K562 (cell line): ENCODE results near the gene TMEM234. TPM values are rescaled to one million over a fixed set of nuclear protein-coding genes. Genes with fewer than 3 reads are reported as not detected.

Source experiments
- CBFA2T3 ChIP-seq: fragments of 450-650 bp; IDR thresholded peaks from 2 replicates; pipeline ENCODE4 v1.6.1; 2017
- CBX1 ChIP-seq: sonication (generic); IDR thresholded peaks from 2 replicates; pipeline ENCODE4 v1.6.1; 2016; ENCODE audit warnings: antibody characterized with exemption, low read depth, mild to moderate bottlenecking
- CBX3 ChIP-seq, 2 experiments: IDR thresholded peaks; 1 replicate in 1 of 2; 2 replicates in 1 of 2; pipeline ENCODE4 v1.6.1; 2012; ENCODE audit warnings: inconsistent platforms in 2 of 2, low read length in 2 of 2, borderline replicate concordance in 1 of 2, control low read depth in 1 of 2
- CXXC5 ChIP-seq: fragments of 250-450 bp; sonication (Bioruptor Pico); IDR thresholded peaks from 2 replicates; pipeline ENCODE4 v1.8.0; 2022; ENCODE audit warnings: inconsistent platforms, mild to moderate bottlenecking, moderate library complexity
- DPF2 ChIP-seq: fragments of 450-650 bp; IDR thresholded peaks from 2 replicates; pipeline ENCODE4 v1.6.1; 2016
- FOS ChIP-seq: IDR thresholded peaks from 3 replicates; pipeline ENCODE4 v1.6.1; 2011; ENCODE audit not compliant: insufficient read length; ENCODE audit errors: extremely low read depth
- FOSL1 ChIP-seq: fragments of 200-800 bp; sonication (Bioruptor generic); conservative IDR thresholded peaks from 2 replicates; pipeline ENCODE4 v1.6.1; 2016; ENCODE audit warnings: missing genetic modification characterization, missing compliant biosample characterization
- HMG20B ChIP-seq: fragments of 250-450 bp; sonication (Bioruptor Pico); IDR thresholded peaks from 2 replicates; pipeline ENCODE4 v1.5.0; 2021; ENCODE audit warnings: mild to moderate bottlenecking
- JUN ChIP-seq, 2 experiments: sonication (generic) in 1 of 2; formaldehyde crosslinking in 1 of 2; IDR thresholded peaks; 2 replicates each; pipeline versions ENCODE4 v1.6.1 to v1.8.0; 2012 to 2022; ENCODE audit warnings: borderline replicate concordance in 2 of 2, mild to moderate bottlenecking in 2 of 2, improper control_type of control experiment in 1 of 2, low read depth in 1 of 2, low read length in 1 of 2, missing genetic modification reagents in 1 of 2
- L3MBTL2 ChIP-seq: fragments of 450-650 bp; IDR thresholded peaks from 2 replicates; pipeline ENCODE4 v1.6.1; 2016; ENCODE audit warnings: mild to moderate bottlenecking, moderate library complexity
- POLR2G ChIP-seq: fragments of 200-400 bp; formaldehyde crosslinking; IDR thresholded peaks from 2 replicates; pipeline ENCODE4 v1.6.1; 2017; ENCODE audit warnings: low read depth, mild to moderate bottlenecking, antibody characterized with exemption, low read length, moderate library complexity
- PRMT5 ChIP-seq: sonication (generic); formaldehyde crosslinking; IDR thresholded peaks from 2 replicates; pipeline ENCODE4 v1.5.0; 2020; ENCODE audit warnings: missing genetic modification reagents
- RBFOX2 ChIP-seq: fragments of 200-400 bp; formaldehyde crosslinking; IDR thresholded peaks from 2 replicates; pipeline ENCODE4 v1.6.1; 2017; ENCODE audit warnings: low read depth, mild to moderate bottlenecking, low read length, moderate library complexity
- SMARCE1 ChIP-seq: fragments of 450-650 bp; IDR thresholded peaks from 2 replicates; pipeline ENCODE4 v1.7.1; 2016; ENCODE audit warnings: mild to moderate bottlenecking
- TGIF2 ChIP-seq: sonication (generic); formaldehyde crosslinking; IDR thresholded peaks from 2 replicates; pipeline ENCODE4 v1.8.1; 2022; ENCODE audit warnings: mild to moderate bottlenecking, missing genetic modification reagents, moderate library complexity
- XRCC4 ChIP-seq: IDR thresholded peaks from one replicate; pipeline ENCODE4 v1.6.1; 2011; ENCODE audit not compliant: insufficient read depth, insufficient read length; ENCODE audit errors: extremely low read depth
- ZNF224 ChIP-seq: sonication (generic); formaldehyde crosslinking; IDR thresholded peaks from 2 replicates; pipeline ENCODE4 v1.8.0; 2022; ENCODE audit warnings: mild to moderate bottlenecking, missing genetic modification reagents
- ZNF507 ChIP-seq: conservative IDR thresholded peaks from 2 replicates; pipeline ENCODE4 v1.6.1; 2017; ENCODE audit warnings: missing genetic modification characterization, missing compliant biosample characterization
- ZNF830 ChIP-seq: fragments of 250-450 bp; sonication (Bioruptor Pico); IDR thresholded peaks from 2 replicates; pipeline ENCODE4 v1.5.0; 2021; ENCODE audit warnings: mild to moderate bottlenecking
- polyA plus RNA-seq, 8 experiments: library from polyadenylated mRNA; depleted of rRNA in 4 of 8; stranded (reverse) in 5 of 8; unstranded in 3 of 8; fragments of >200 nt; fragmentation: Nextera tagmentation in 2 of 8; fragmentation: Illumina TruSeq in 1 of 8; extraction: Ambion mirVana in 2 of 8; extraction: Trizol in 1 of 8; gene quantifications; 2 replicates each; pipeline versions ENCODE4 v1.2.1 to v1.2.3, GENCODE V29; 2011 to 2014; ENCODE audit warnings: inconsistent platforms in 1 of 8, missing spikeins in 1 of 8
- total RNA-seq, 7 experiments: library from RNA; depleted of rRNA in 6 of 7; stranded (reverse); fragments of >200 nt in 6 of 7; fragmentation: Illumina TruSeq in 2 of 7; extraction: Trizol in 2 of 7; gene quantifications; 2 replicates each; pipeline versions ENCODE4 v1.2.1 to v1.2.3, GENCODE V29; 2011 to 2021; ENCODE audit warnings: low replicate concordance in 1 of 7
- TF ChIP-seq, protein P1 (sequence below): IDR thresholded peaks from 3 replicates; pipeline ENCODE4 v1.6.1; 2011; ENCODE audit warnings: borderline replicate concordance, mild to moderate bottlenecking; ENCODE audit not compliant: insufficient read length, insufficient read depth
- TF ChIP-seq, protein P2 (sequence below): sonication (generic); formaldehyde crosslinking; IDR thresholded peaks from 2 replicates; pipeline ENCODE4 v1.9.0; 2022; ENCODE audit warnings: mild to moderate bottlenecking, missing genetic modification reagents
- TF ChIP-seq, protein P3 (sequence below): fragments of 250-450 bp; sonication (Bioruptor Pico); IDR thresholded peaks from 2 replicates; pipeline ENCODE4 v1.4.0; 2020; ENCODE audit warnings: mild to moderate bottlenecking, moderate library complexity

TMEM234 gene
- total and polyA plus RNA-seq, 9 of the 15 experiments (the other 6 are each of a cell fraction or from before 2014, with no cell fraction given), result 5.0 to 12.9 (median 7.6) TPM

DNA sequence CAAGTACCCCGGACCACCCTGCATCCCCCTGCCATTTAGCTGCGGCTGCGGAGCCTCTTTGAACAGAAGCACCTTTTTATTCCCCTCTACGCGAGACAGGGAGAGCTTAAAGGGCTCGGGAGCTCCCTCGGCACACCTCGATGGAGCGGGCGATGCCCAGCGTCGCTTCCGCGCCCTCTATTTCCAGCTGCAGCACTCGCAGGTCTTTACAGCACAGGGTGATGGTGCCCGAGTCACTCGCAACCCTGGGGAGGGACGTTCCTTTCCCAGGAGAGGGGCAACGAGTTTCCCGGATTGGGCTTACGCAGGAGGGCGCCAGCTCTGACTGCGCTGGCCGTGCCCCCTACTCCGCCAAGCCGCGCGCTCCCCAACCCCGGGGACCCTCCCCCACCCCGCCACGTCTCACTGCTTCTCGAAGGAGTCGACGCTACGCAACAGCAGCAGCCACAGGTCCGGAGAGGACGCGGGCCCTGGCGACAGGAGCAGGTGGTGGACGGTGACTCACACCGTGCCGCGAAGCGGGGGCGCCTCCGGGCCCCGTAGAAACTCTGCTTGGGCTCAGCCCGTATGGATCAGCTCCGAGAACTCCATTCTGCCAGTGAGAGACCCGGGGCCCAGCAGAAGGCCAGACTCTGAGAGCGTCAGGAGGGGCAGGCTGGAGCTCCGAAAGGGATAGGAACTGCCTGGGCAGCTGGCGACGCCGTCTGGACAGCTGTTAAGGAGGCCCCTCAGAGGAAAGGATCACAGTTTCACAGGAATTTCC is 19.0 kb upstream of the TMEM234 start (continued):
- TF ChIP-seq, protein P1, sequence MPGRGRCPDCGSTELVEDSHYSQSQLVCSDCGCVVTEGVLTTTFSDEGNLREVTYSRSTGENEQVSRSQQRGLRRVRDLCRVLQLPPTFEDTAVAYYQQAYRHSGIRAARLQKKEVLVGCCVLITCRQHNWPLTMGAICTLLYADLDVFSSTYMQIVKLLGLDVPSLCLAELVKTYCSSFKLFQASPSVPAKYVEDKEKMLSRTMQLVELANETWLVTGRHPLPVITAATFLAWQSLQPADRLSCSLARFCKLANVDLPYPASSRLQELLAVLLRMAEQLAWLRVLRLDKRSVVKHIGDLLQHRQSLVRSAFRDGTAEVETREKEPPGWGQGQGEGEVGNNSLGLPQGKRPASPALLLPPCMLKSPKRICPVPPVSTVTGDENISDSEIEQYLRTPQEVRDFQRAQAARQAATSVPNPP, result no peak
- TF ChIP-seq DPF2, result peak; percentile 51; the same call in 1 of the 2 replicates
- TF ChIP-seq CXXC5 (CRISPR knock-in tag), result peak; percentile 37
- no peak for TF ChIP-seq ZNF507 (tag)
- TF ChIP-seq ZNF830, result no peak
- TF ChIP-seq SMARCE1, result no peak
- no peak for TF ChIP-seq ZNF224
- TF ChIP-seq PRMT5 (CRISPR knock-in tag), result no peak
- TF ChIP-seq CBX3 (IDR thresholded peaks at IDR 0.05; ENCODE audit: borderline replicate concordance in 1 of 2, low read length in 2 of 2), result peak in 1 of 2 experiments; percentile 81; a peak in 1 of 3 replicates
- TF ChIP-seq L3MBTL2, result peak; percentile 94
- TF ChIP-seq FOSL1 (tag), result peak; percentile 48
- TF ChIP-seq, protein P2, sequence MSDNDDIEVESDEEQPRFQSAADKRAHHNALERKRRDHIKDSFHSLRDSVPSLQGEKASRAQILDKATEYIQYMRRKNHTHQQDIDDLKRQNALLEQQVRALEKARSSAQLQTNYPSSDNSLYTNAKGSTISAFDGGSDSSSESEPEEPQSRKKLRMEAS (CRISPR knock-in tag), result peak; percentile 90
- TF ChIP-seq POLR2G, result peak; percentile 61; the same call in 1 of the 2 replicates
- peak; percentile 39; the same call in 1 of the 2 replicates for TF ChIP-seq RBFOX2
- TF ChIP-seq HMG20B (CRISPR knock-in tag), result no peak
- no peak for TF ChIP-seq TGIF2 (CRISPR knock-in tag)
- no peak for TF ChIP-seq CBX1
- TF ChIP-seq JUN (IDR thresholded peaks at IDR 0.05; ENCODE audit: borderline replicate concordance, low read depth, low read length), result peak; percentile 72
- TF ChIP-seq JUN (CRISPR knock-in tag; IDR thresholded peaks at IDR 0.05; ENCODE audit: borderline replicate concordance), result no peak
- no peak for TF ChIP-seq XRCC4
- TF ChIP-seq, protein P3, sequence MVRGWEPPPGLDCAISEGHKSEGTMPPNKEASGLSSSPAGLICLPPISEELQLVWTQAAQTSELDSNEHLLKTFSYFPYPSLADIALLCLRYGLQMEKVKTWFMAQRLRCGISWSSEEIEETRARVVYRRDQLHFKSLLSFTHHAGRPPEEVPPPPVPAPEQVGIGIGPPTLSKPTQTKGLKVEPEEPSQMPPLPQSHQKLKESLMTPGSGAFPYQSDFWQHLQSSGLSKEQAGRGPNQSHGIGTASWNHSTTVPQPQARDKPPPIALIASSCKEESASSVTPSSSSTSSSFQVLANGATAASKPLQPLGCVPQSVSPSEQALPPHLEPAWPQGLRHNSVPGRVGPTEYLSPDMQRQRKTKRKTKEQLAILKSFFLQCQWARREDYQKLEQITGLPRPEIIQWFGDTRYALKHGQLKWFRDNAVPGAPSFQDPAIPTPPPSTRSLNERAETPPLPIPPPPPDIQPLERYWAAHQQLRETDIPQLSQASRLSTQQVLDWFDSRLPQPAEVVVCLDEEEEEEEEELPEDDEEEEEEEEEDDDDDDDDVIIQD, result no peak
- TF ChIP-seq FOS, result peak; percentile 18
- peak; percentile 13; the same call in 1 of the 2 replicates for TF ChIP-seq CBFA2T3
